GM19351 (cell line): ENCODE results near the gene BCL2L2.
A peak's percentile ranks its signal among the peaks of the same experiment; 100 is the strongest.
"Not testable (repeated sequence)": the region's sequence is repeated elsewhere in the genome, so short reads cannot be mapped to it uniquely, and the experiment has no call there.

Source experiments
- ATAC-seq: cut with Tn5 transposase; IDR thresholded peaks from one replicate; pipeline ENCODE4 v1.9.1; 2021; ENCODE audit warnings: mild to moderate bottlenecking, moderate library complexity; ENCODE audit not compliant: unreplicated experiment

Gene BCL2L2

GRCh38 chr14:23306412-23307145, at the start of gene BCL2L2:
BCL2L2 (plus strand) TSS chr14:23306833; CDS start chr14:23307768, 935 bp downstream.
- no peak for ATAC-seq

- no peak for ATAC-seq
These were observed 48.4 kb upstream of the BCL2L2 start for GRCh38 chr14:23258256-23258655.

- no peak for ATAC-seq
These were observed 47.2 kb upstream of the BCL2L2 start for GRCh38 chr14:23259426-23259825.

GRCh38 chr14:23260849-23261248, 45.8 kb upstream of the BCL2L2 start:
- ATAC-seq, result not testable (repeated sequence)

GRCh38 chr14:23269193-23269592, 37.4 kb upstream of the BCL2L2 start:
- no peak for ATAC-seq

- ATAC-seq, result no peak
These were observed 31.2 kb upstream of the BCL2L2 start for GRCh38 chr14:23275412-23275811.

GRCh38 chr14:23277189-23277588, 29.4 kb upstream of the BCL2L2 start:
- no peak for ATAC-seq

GRCh38 chr14:23277928-23278327, 28.7 kb upstream of the BCL2L2 start:
- ATAC-seq, result not testable (repeated sequence)

- no peak for ATAC-seq
These were observed 25.4 kb upstream of the BCL2L2 start for GRCh38 chr14:23281247-23281646.

GRCh38 chr14:23284654-23285529, 21.7 kb upstream of the BCL2L2 start:
- no peak for ATAC-seq

GRCh38 chr14:23285530-23286019, 21.1 kb upstream of the BCL2L2 start:
- peak; percentile 21 for ATAC-seq

- ATAC-seq, result peak; percentile 96
These were observed 20.4 kb upstream of the BCL2L2 start, which contains the start of gene HOMEZ for GRCh38 chr14:23286020-23286901. HOMEZ (minus strand) TSS chr14:23286132; CDS start chr14:23285952, 180 bp downstream.

- no peak for ATAC-seq
These were observed 19.6 kb upstream of the BCL2L2 start for GRCh38 chr14:23286902-23287479.

GRCh38 chr14:23294734-23295561, 11.7 kb upstream of the BCL2L2 start:
- no peak for ATAC-seq

GRCh38 chr14:23296012-23296777, 10.4 kb upstream of the BCL2L2 start:
- ATAC-seq, result no peak

- no peak for ATAC-seq
These were observed 9.5 kb upstream of the BCL2L2 start for GRCh38 chr14:23297096-23297495.

- ATAC-seq, result no peak
These were observed 8.9 kb upstream of the BCL2L2 start for GRCh38 chr14:23297611-23298277.
